Astrocyte of the spinal cord (primary cell): ENCODE measurements around the gene CHKA.
A peak's percentile ranks its signal among the peaks of the same experiment; 100 is the strongest.

Source experiments
- DNase-seq: peaks from one replicate; pipeline ENCODE4 v3.0.0; 2011; ENCODE audit warnings: low read depth, low spot score
- H3K4me3 ChIP-seq: 2 replicates; pipeline ENCODE4 v1.5.1; 2011; ENCODE audit warnings: low read depth, mild to moderate bottlenecking, low read length, moderate library complexity
- CTCF ChIP-seq: IDR thresholded peaks from 2 replicates; pipeline ENCODE4 v1.5.1; 2012; ENCODE audit warnings: low read depth, mild to moderate bottlenecking, low read length, inconsistent platforms
- in situ Hi-C: cut with HindIII; loops from 2 replicates; pipeline ENCODE4 v1.10.0; 2017; ENCODE audit warnings: low sequenced_read_pairs

The CHKA gene

GRCh38 chr11:68077617-68078582 is 43.3 kb downstream of the CHKA start:
- TF ChIP-seq CTCF, result no peak
- no peak for DNase-seq
- in situ Hi-C loops, result no loop called here
- H3K4me3 ChIP-seq, result no peak overlapping the region

GRCh38 chr11:68076371-68077042 is 44.7 kb downstream of the CHKA start:
- H3K4me3 ChIP-seq, result no peak overlapping the region
- TF ChIP-seq CTCF, result no peak
- DNase-seq, result no peak
- in situ Hi-C loops, result no loop called here

GRCh38 chr11:68074584-68075352 is 46.4 kb downstream of the CHKA start:
- H3K4me3 ChIP-seq, result no peak overlapping the region
- no peak for TF ChIP-seq CTCF
- DNase-seq, result no peak
- in situ Hi-C loops, result no loop called here

- no peak overlapping the region for H3K4me3 ChIP-seq
- no peak for DNase-seq
- in situ Hi-C loops, result no loop called here
- TF ChIP-seq CTCF, result no peak
These were observed 49.7 kb downstream of the CHKA start for GRCh38 chr11:68071281-68072048.

GRCh38 chr11:68067991-68068390 is 53.2 kb downstream of the CHKA start:
- in situ Hi-C loops, result no loop called here
- DNase-seq, result no peak
- TF ChIP-seq CTCF, result no peak
- H3K4me3 ChIP-seq, result no peak overlapping the region

DNA sequence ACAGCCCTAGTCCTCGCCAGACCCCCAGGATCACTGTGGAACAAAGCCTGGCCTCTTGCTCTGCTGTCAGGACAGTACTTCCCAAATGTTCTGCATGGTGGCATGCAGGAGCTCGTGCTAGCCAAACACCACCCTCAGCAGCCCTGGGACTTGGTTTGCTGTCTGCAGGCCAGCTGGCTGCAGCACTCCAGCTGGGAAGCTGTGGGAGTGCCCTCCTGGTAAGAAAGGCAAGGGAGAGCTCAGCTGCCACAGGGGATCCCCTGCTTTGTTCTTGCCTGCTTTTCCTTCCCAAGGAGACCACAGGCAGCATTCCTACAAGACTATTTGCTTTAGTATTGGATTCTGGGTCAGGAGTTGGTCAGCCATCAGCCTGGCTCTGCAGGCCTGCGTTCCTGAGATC is 54.4 kb downstream of the CHKA start:
- H3K4me3 ChIP-seq, result no peak overlapping the region
- TF ChIP-seq CTCF, result no peak
- in situ Hi-C loops, result no loop called here

More for the DNA sequence above, 54.4 kb downstream of the CHKA start:
- peak; percentile 68 for DNase-seq
